ENCODE results near the gene RPL23.

Gene RPL23

DNA sequence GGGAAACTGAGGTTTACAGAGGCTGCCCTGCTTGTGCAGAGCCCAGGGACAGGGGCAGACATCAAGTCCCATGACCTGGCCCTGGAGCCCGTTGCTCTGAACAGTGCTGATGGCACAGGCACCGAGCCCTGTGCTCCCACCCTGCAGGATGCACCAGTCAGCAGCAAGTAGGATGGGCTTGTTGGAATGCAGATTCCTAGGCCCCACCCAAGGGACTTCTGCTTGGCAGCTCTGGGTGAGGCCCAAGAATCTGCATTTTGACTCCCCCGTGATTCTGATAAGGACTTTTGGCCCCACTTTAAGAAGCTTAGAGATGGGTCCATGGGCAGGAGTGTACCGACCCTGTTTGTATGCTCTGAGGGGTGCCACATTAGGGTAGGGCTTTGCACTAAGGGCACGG, 39.6 kb upstream of the RPL23 start:
- Histone ChIP-seq H3K9me3 (ENCODE audit: control insufficient read depth, insufficient read depth, low read length) (no peaks in the 10 kb centered on the region), H3K4me1 (ENCODE audit: control insufficient read depth, insufficient read depth, low read length) (no peaks in the 10 kb centered on the region), H3K36me3 (ENCODE audit: control insufficient read depth, insufficient read depth, low read length) (peaks cover 7% of the 10 kb centered on the region; the same call in 1 of the 2 replicates), H3K4me3 (ENCODE audit: low read length) (no peak overlapping the region), H3K27ac (ENCODE audit: low read length) (no peak overlapping the region), H3K27me3 (ENCODE audit: control insufficient read depth, insufficient read depth, low read length) (no peaks in the 10 kb centered on the region)
- no peak for DNase-seq (ENCODE audit: low read depth, low spot score)
- WGBS (ENCODE audit: insufficient coverage, insufficient read length) = no CpG with 5 or more reads among the region's 5 CpGs

DNA sequence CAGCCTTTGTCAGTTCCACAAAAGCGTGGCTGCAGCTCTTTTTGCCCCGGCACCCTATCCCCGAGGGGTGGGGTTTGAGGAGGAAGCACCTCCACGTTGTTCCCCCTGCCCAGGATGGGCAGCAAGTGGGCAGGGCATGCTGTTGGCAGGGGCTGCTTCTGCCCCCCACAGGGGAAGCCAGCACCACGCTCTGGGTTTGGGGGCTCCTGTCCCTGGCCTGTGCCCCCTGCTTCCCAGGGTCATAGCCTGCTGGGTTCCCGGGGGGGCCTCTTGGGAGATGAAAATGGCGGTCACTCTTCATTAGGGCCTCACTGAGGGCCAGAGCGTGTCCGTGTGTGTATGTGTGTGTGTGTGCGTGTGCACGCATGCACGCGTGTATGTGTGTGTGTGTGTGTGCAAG, 39.1 kb upstream of the RPL23 start:
- no peaks in the 10 kb centered on the region for H3K9me3 ChIP-seq (ENCODE audit: control insufficient read depth, insufficient read depth, low read length)
- peaks cover 7% of the 10 kb centered on the region; the same call in 1 of the 2 replicates for H3K36me3 ChIP-seq (ENCODE audit: control insufficient read depth, insufficient read depth, low read length)
- H3K27ac ChIP-seq (ENCODE audit: low read length) = no peak overlapping the region
- H3K27me3 ChIP-seq (ENCODE audit: control insufficient read depth, insufficient read depth, low read length) = no peaks in the 10 kb centered on the region
- no CpG with 5 or more reads among the region's 13 CpGs for WGBS (ENCODE audit: insufficient coverage, insufficient read length)
- H3K4me3 ChIP-seq (ENCODE audit: low read length) = no peak overlapping the region
- no peaks in the 10 kb centered on the region for H3K4me1 ChIP-seq (ENCODE audit: control insufficient read depth, insufficient read depth, low read length)
- no peak for DNase-seq (ENCODE audit: low read depth, low spot score)

DNA sequence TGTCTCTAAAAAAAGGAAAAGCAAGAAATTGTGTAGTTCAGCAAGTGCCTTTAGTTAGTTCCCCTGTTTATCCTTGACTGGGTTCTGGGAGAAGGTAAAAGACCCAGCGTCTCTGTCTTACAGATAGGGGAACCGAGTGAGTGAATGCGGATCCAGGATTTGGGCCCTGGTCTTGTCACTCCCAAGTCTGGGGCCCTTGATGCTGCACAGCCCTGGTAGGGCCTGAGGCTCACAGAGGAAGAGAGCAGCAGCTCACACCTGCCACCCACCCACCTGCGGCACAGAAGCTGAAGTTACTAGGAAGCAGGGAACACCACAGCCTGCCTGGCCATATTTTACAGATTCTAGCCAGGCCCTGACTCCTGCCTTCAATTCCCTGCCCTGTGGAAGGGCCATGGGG, 38.6 kb upstream of the RPL23 start:
- no peaks in the 10 kb centered on the region for H3K9me3 ChIP-seq (ENCODE audit: control insufficient read depth, insufficient read depth, low read length)
- no peak for DNase-seq (ENCODE audit: low read depth, low spot score)
- no peak overlapping the region for H3K4me3 ChIP-seq (ENCODE audit: low read length)
- H3K36me3 ChIP-seq (ENCODE audit: control insufficient read depth, insufficient read depth, low read length) = peaks cover 11% of the 10 kb centered on the region; the same call in 1 of the 2 replicates
- no CpG with 5 or more reads among the region's 4 CpGs for WGBS (ENCODE audit: insufficient coverage, insufficient read length)
- H3K4me1 ChIP-seq (ENCODE audit: control insufficient read depth, insufficient read depth, low read length) = no peaks in the 10 kb centered on the region
- H3K27me3 ChIP-seq (ENCODE audit: control insufficient read depth, insufficient read depth, low read length) = no peaks in the 10 kb centered on the region
- H3K27ac ChIP-seq (ENCODE audit: low read length) = no peak overlapping the region

DNA sequence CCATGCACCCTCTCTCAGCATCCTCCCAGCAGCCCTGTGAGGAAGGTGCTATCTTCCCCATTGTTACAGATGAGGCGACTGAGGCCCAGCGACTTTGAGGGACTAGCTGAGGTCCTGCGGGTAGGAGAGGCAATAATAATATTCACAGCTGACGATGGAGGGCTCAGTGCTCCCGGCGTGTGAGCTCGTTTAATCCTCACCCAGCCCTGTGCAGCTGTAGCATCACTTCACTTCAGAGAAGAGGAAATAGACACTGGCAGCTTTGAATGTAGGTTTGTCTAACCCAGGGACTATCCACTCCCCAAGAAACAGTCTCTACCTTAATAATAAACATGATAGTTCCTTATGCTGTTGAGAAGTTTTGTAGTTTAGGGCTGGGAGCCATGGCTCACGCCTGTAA, 37.9 kb upstream of the RPL23 start:
- peaks cover 12% of the 10 kb centered on the region; the same call in 1 of the 2 replicates for H3K36me3 ChIP-seq (ENCODE audit: control insufficient read depth, insufficient read depth, low read length)
- H3K4me1 ChIP-seq (ENCODE audit: control insufficient read depth, insufficient read depth, low read length) = no peaks in the 10 kb centered on the region
- no peak overlapping the region for H3K4me3 ChIP-seq (ENCODE audit: low read length)
- no peak overlapping the region for H3K27ac ChIP-seq (ENCODE audit: low read length)
- H3K27me3 ChIP-seq (ENCODE audit: control insufficient read depth, insufficient read depth, low read length) = no peaks in the 10 kb centered on the region
- WGBS (ENCODE audit: insufficient coverage, insufficient read length) = no CpG with 5 or more reads among the region's 8 CpGs
- H3K9me3 ChIP-seq (ENCODE audit: control insufficient read depth, insufficient read depth, low read length) = no peaks in the 10 kb centered on the region
- DNase-seq (ENCODE audit: low read depth, low spot score) = no peak

DNA sequence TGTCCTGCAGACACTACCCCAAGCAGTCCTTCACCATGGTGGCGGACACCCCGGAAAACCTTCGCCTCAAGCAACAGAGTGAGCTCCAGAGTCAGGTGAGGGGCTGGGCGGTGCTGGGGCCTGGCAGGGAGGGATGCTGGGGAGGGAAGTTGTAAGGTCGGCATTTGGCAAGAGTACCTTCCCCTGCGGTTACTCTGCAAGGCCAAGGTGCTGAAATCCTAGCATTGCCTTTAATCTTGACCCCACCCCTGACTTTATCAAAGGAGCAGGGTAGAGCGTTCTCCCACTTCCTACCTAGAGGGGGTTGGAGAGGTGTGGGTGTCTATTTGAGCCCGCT, 36.9 kb upstream of the RPL23 start:
- Histone ChIP-seq H3K36me3 (ENCODE audit: control insufficient read depth, insufficient read depth, low read length) (peaks cover 12% of the 10 kb centered on the region; the same call in 1 of the 2 replicates), H3K4me3 (ENCODE audit: low read length) (no peak overlapping the region), H3K27ac (ENCODE audit: low read length) (no peak overlapping the region), H3K4me1 (ENCODE audit: control insufficient read depth, insufficient read depth, low read length) (peaks cover 2% of the 10 kb centered on the region; the same call in 1 of the 2 replicates), H3K9me3 (ENCODE audit: control insufficient read depth, insufficient read depth, low read length) (no peaks in the 10 kb centered on the region), H3K27me3 (ENCODE audit: control insufficient read depth, insufficient read depth, low read length) (no peaks in the 10 kb centered on the region)
- WGBS (ENCODE audit: insufficient coverage, insufficient read length) = no CpG with 5 or more reads among the region's 8 CpGs
- DNase-seq (ENCODE audit: low read depth, low spot score) = no peak

DNA sequence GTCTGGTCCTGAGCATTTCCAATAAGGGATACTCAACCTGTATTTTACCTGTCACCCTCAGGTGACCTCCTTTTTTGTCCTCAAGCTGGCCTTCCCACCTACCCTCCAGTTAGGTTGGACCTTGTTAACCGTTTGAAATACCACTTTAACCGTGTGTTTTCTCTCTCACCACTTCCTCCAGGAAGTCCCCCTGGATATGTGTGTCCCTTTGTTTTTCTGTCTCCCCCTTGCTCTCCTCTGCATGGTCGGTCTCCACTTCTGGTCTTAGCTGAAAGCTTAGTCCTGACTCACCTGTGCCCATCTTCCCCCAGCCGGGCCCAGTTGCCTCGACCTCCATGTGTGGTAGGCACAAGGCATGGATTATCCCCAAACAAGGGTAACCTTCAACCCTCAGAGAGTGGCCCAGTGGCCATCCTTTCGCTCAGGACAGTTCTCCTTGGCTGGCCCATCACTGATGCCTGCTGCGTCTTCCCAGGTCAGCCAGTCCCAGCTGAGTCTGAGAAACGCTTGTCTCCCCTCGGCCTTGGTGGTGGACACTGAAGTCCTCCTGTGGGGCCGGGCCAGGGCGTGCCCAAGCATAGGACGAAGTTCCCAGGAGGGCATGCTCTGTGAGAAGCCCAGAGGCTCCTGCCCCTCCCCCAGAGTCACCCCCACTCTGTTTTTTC, 36.4 kb upstream of the RPL23 start:
- no peak for DNase-seq (ENCODE audit: low read depth, low spot score)
- H3K27me3 ChIP-seq (ENCODE audit: control insufficient read depth, insufficient read depth, low read length) = no peaks in the 10 kb centered on the region
- WGBS (ENCODE audit: insufficient coverage, insufficient read length) = no CpG with 5 or more reads among the region's 12 CpGs
- H3K4me1 ChIP-seq (ENCODE audit: control insufficient read depth, insufficient read depth, low read length) = peaks cover 6% of the 10 kb centered on the region
- H3K36me3 ChIP-seq (ENCODE audit: control insufficient read depth, insufficient read depth, low read length) = peaks cover 12% of the 10 kb centered on the region; the same call in 1 of the 2 replicates
- H3K27ac ChIP-seq (ENCODE audit: low read length) = no peak overlapping the region
- H3K4me3 ChIP-seq (ENCODE audit: low read length) = no peak overlapping the region
- H3K9me3 ChIP-seq (ENCODE audit: control insufficient read depth, insufficient read depth, low read length) = no peaks in the 10 kb centered on the region

DNA sequence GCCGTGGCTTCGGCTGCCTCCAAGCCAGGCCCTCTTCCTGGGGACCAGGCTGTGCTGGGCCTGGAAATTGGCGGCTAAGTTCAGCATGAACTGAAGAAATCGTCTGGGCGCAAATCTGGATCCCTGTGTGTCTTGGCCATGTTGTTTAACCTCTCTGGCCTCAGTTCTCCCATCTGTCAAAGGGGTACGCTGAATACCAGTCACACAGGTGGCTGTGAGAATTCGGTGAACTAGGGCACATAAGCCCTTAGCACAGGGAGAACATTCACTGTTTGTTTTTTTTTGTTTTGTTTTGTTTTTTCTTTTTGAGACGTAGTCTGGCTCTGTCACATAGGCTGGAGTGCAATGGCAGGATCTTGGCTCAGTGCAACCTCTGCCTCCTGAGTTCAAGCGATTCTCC, 35.3 kb upstream of the RPL23 start:
- Histone ChIP-seq H3K4me1 (ENCODE audit: control insufficient read depth, insufficient read depth, low read length) (peaks cover 6% of the 10 kb centered on the region), H3K27me3 (ENCODE audit: control insufficient read depth, insufficient read depth, low read length) (no peaks in the 10 kb centered on the region), H3K9me3 (ENCODE audit: control insufficient read depth, insufficient read depth, low read length) (no peaks in the 10 kb centered on the region), H3K4me3 (ENCODE audit: low read length) (no peak overlapping the region), H3K27ac (ENCODE audit: low read length) (no peak overlapping the region), H3K36me3 (ENCODE audit: control insufficient read depth, insufficient read depth, low read length) (peaks cover 12% of the 10 kb centered on the region; the same call in 1 of the 2 replicates)
- DNase-seq (ENCODE audit: low read depth, low spot score) = no peak
- whole genome bisulfite sequencing (ENCODE audit: insufficient coverage, insufficient read length) = no CpG with 5 or more reads among the region's 9 CpGs

DNA sequence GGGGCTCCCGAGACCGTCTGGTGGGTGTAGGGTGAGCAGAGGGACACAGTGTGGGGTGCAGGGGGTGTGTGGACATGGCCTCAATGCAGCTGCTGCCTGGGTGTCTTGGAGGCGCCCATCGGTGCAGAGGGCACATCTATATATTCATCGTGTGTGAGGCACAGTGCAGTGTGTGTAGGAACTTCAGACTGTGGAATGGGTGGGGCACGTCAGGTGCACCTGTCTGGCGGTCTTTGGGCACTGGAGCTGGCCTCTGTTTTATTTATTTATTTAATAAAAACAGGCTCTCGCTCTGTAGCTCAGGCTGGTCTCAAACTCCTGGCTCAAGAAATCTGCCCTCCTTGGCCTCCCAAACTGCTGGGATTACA, 33.1 kb upstream of the RPL23 start:
- Histone ChIP-seq H3K4me1 (ENCODE audit: control insufficient read depth, insufficient read depth, low read length) (peaks cover 11% of the 10 kb centered on the region), H3K9me3 (ENCODE audit: control insufficient read depth, insufficient read depth, low read length) (no peaks in the 10 kb centered on the region), H3K4me3 (ENCODE audit: low read length) (no peak overlapping the region), H3K27me3 (ENCODE audit: control insufficient read depth, insufficient read depth, low read length) (no peaks in the 10 kb centered on the region), H3K36me3 (ENCODE audit: control insufficient read depth, insufficient read depth, low read length) (peaks cover 5% of the 10 kb centered on the region; the same call in 1 of the 2 replicates), H3K27ac (ENCODE audit: low read length) (no peak overlapping the region)
- no peak for DNase-seq (ENCODE audit: low read depth, low spot score)
- no CpG with 5 or more reads among the region's 8 CpGs for WGBS (ENCODE audit: insufficient coverage, insufficient read length)

DNA sequence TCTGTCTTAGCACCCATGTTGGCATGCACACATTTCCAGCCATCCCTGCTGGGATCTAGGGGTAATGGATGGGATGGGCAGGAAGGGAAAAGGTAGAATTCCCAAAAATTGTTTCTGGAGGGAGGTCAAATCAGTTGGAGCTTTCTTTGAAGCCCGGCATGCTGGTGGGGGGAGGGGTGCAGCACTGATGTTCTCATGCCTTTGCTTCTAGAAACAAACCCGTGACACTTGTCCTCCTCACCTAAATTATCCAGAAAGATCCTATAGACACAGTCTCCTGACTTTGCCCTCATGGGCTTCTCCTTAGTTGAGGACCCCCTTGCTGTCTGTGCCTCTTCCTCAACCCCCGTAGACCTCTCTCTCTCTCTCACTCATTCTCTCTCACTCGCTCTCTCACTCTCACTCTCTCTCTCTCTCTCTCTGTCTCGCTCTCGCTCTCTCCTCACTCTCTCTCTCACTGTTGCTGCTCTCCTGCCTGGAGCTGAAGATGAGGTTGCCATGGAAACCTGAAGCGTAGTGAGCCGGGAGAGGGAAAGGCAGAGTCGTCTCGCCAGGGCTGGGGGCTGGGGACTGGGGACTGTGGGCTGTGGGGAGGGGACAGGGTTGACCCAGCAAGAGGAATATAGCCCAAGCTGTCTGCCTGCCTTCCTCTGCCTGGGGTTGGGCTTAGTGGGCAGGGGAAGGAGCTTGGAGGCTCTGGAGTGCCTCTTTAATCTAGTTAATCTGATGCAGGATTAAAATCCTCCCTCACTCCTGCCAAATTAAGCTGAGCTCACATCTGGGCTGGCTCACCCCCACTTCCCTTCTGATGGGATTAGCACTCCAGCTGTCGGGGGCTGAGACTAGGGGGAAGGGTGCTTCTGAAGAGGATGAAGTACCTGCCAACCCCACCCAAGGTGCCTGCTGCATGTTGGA, 32.5 kb upstream of the RPL23 start:
- H3K36me3 ChIP-seq (ENCODE audit: control insufficient read depth, insufficient read depth, low read length) = peaks cover 5% of the 10 kb centered on the region; the same call in 1 of the 2 replicates
- DNase-seq (ENCODE audit: low read depth, low spot score) = no peak
- H3K27me3 ChIP-seq (ENCODE audit: control insufficient read depth, insufficient read depth, low read length) = no peaks in the 10 kb centered on the region
- H3K27ac ChIP-seq (ENCODE audit: low read length) = no peak overlapping the region
- H3K4me1 ChIP-seq (ENCODE audit: control insufficient read depth, insufficient read depth, low read length) = peaks cover 11% of the 10 kb centered on the region
- no peaks in the 10 kb centered on the region for H3K9me3 ChIP-seq (ENCODE audit: control insufficient read depth, insufficient read depth, low read length)
- no peak overlapping the region for H3K4me3 ChIP-seq (ENCODE audit: low read length)
- WGBS (ENCODE audit: insufficient coverage, insufficient read length) = 100% methylated on average over 4 of the region's 11 CpGs

DNA sequence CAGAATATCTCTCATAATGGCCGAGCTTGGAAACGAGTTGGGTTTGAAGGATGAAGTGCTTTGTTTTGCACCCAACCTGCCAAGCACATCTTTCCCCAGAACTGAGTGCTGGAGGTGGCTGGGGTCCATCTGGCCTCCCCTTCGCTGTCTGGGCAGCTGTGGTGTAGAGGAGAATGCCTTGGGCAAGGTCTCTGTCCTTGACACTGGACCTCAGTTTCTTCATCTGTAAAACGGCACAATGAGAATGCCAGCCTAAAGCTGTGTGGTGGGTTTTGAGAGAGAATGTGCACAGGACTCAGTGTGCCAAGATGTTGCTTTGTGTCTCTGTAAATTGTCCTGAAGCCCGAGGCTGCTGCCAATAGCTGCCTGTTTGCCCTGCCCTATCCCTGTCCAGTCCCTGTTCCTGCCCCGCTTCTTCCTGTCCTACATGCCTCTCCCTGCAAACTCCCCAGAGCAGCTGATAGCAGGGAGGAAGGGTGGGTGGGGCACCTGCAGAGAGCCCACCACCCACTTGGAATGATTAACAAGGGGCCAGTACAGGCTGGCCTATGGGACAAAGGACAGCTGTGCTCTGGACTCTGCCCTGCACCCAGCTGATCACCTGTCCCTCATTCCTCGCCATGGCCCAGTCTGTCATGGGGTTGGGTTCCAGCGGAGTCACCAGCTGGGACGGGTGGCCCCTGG, 31.7 kb upstream of the RPL23 start:
- H3K27ac ChIP-seq (ENCODE audit: low read length) = no peak overlapping the region

More for the DNA sequence above, 31.7 kb upstream of the RPL23 start:
- WGBS (ENCODE audit: insufficient coverage, insufficient read length) = no CpG with 5 or more reads among the region's 9 CpGs
- Histone ChIP-seq H3K4me3 (ENCODE audit: low read length) (no peak overlapping the region), H3K9me3 (ENCODE audit: control insufficient read depth, insufficient read depth, low read length) (no peaks in the 10 kb centered on the region), H3K27me3 (ENCODE audit: control insufficient read depth, insufficient read depth, low read length) (no peaks in the 10 kb centered on the region), H3K4me1 (ENCODE audit: control insufficient read depth, insufficient read depth, low read length) (peaks cover 15% of the 10 kb centered on the region), H3K36me3 (ENCODE audit: control insufficient read depth, insufficient read depth, low read length) (peaks cover 5% of the 10 kb centered on the region; the same call in 1 of the 2 replicates)
- no peak for DNase-seq (ENCODE audit: low read depth, low spot score)
